ENCODE results near the gene USP11.

DNA sequence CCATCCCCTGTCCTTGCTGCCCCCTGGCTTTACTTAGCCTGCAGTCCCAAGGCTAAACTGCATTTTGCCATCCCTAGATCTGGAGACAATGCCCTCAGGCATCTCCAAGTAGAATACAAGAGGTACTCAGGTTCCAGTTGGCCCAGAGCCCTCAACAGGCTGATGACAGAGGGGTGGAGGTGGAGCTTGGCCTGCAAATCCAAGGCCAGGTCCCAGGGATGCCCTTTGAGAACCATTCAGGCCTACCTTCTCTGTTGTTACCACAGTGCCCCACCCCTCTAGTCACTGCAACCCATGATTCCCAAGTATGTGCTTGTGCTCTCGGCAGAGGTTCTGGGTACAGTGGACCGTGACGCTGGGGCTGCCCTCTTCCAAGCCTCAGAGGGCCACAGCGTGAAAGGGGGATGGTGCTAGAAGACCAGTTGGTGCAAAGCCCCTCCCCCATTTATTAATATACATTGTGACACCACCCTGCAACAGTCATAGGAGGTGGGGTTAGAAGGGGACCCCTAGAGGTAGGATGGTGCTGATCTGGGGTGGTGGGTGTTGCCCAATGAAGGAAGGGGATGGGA is 45.6 kb upstream of the USP11 start:
- TF ChIP-seq SMC3 (IDR thresholded peaks at IDR 0.05; ENCODE audit: low read depth, low read length) (no peak), POLR2A (IDR thresholded peaks at IDR 0.05; ENCODE audit: low read depth, low read length) (no peak), RCOR1 (IDR thresholded peaks at IDR 0.05; ENCODE audit: insufficient replicate concordance, low read length) (no peak), FOS (IDR thresholded peaks at IDR 0.05; ENCODE audit: low read depth, low read length) (no peak), MAZ (IDR thresholded peaks at IDR 0.05; ENCODE audit: borderline replicate concordance, low read depth, low read length) (no peak), BHLHE40 (IDR thresholded peaks at IDR 0.05; ENCODE audit: low read depth, low read length) (no peak), CEBPB (IDR thresholded peaks at IDR 0.05; ENCODE audit: low read depth, low read length) (no peak), RAD21 (IDR thresholded peaks at IDR 0.05; ENCODE audit: low read length) (no peak), RFX5 (IDR thresholded peaks at IDR 0.05; ENCODE audit: low read depth, low read length) (no peak)
- TF ChIP-seq, protein P1, sequence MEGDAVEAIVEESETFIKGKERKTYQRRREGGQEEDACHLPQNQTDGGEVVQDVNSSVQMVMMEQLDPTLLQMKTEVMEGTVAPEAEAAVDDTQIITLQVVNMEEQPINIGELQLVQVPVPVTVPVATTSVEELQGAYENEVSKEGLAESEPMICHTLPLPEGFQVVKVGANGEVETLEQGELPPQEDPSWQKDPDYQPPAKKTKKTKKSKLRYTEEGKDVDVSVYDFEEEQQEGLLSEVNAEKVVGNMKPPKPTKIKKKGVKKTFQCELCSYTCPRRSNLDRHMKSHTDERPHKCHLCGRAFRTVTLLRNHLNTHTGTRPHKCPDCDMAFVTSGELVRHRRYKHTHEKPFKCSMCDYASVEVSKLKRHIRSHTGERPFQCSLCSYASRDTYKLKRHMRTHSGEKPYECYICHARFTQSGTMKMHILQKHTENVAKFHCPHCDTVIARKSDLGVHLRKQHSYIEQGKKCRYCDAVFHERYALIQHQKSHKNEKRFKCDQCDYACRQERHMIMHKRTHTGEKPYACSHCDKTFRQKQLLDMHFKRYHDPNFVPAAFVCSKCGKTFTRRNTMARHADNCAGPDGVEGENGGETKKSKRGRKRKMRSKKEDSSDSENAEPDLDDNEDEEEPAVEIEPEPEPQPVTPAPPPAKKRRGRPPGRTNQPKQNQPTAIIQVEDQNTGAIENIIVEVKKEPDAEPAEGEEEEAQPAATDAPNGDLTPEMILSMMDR (conservative IDR thresholded peaks at IDR 0.05; ENCODE audit: low read depth, low read length), result no peak
- TF ChIP-seq, protein P2, sequence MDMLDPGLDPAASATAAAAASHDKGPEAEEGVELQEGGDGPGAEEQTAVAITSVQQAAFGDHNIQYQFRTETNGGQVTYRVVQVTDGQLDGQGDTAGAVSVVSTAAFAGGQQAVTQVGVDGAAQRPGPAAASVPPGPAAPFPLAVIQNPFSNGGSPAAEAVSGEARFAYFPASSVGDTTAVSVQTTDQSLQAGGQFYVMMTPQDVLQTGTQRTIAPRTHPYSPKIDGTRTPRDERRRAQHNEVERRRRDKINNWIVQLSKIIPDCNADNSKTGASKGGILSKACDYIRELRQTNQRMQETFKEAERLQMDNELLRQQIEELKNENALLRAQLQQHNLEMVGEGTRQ (IDR thresholded peaks at IDR 0.05; ENCODE audit: low read depth, low read length), result no peak
- TF ChIP-seq, protein P3, sequence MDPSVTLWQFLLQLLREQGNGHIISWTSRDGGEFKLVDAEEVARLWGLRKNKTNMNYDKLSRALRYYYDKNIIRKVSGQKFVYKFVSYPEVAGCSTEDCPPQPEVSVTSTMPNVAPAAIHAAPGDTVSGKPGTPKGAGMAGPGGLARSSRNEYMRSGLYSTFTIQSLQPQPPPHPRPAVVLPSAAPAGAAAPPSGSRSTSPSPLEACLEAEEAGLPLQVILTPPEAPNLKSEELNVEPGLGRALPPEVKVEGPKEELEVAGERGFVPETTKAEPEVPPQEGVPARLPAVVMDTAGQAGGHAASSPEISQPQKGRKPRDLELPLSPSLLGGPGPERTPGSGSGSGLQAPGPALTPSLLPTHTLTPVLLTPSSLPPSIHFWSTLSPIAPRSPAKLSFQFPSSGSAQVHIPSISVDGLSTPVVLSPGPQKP (IDR thresholded peaks at IDR 0.05; ENCODE audit: borderline replicate concordance, low read depth, low read length), result no peak

All from IMR-90 (cell line).